Measurements from ENCODE around the gene STRADB. TPM values are rescaled to one million over a fixed set of nuclear protein-coding genes. Genes with fewer than 3 reads are reported as not detected.
"Not testable (repeated sequence)": the region's sequence is repeated elsewhere in the genome, so short reads cannot be mapped to it uniquely, and the experiment has no call there.

The STRADB gene
- total RNA-seq, 1 experiment from 2014 or later = 28.9 TPM

- ChIA-PET POLR2A (ENCODE audit: unreplicated experiment) (no interaction called here), CTCF (no interaction called here)
- Histone ChIP-seq H3K9me2 (replicated peaks; ENCODE audit: low read length) (no peaks in the 10 kb centered on the region), H3K79me2 (ENCODE audit: low read length) (0 out of 2 replicates have a peak, but pooled peaks cover 3% of the 10 kb centered on the region), H3K9ac (ENCODE audit: low read length) (no peak overlapping the region), H3K4me3 (ENCODE audit: low read length) (no peak overlapping the region), H2AFZ (ENCODE audit: low read length) (no peak overlapping the region), H3K4me2 (ENCODE audit: low read length) (no peak overlapping the region), H3K27ac (ENCODE audit: low read length) (no peak overlapping the region), H4K20me1 (ENCODE audit: low read length) (no peaks in the 10 kb centered on the region), H3K36me3 (ENCODE audit: low read depth, low read length) (no peaks in the 10 kb centered on the region; the same call in 1 of the 2 replicates), H3K9me3 (ENCODE audit: low read length) (no peaks in the 10 kb centered on the region), H3K4me1 (ENCODE audit: insufficient read depth, low read length) (no peaks in the 10 kb centered on the region), H3K27me3 (ENCODE audit: low read length) (no peaks in the 10 kb centered on the region), H3F3A (ENCODE audit: low read length, unreplicated experiment) (no peaks in the 10 kb centered on the region)
- intact Hi-C loops (cut with micrococcal nuclease) = no loop called here
- ATAC-seq (no peak), DNase-seq (no peak)
- TF ChIP-seq EZH2 (IDR thresholded peaks at IDR 0.05; ENCODE audit: low read length, unreplicated experiment) (no peak), CTCF (conservative IDR thresholded peaks at IDR 0.05; ENCODE audit: low read depth, low read length) (no peak), EZH2phosphoT487 (IDR thresholded peaks at IDR 0.05; ENCODE audit: borderline replicate concordance, low read length) (no peak)
- no TSS peak for BruUV-seq (replicated peaks)
Measured at GRCh38 chr2:201425952-201426351, 25.6 kb upstream of the STRADB start.

GRCh38 chr2:201428366-201428765 lies 23.2 kb upstream of the STRADB start:
- BruUV-seq (replicated peaks); ATAC-seq; H3K36me3 ChIP-seq (ENCODE audit: low read depth, low read length); H3F3A ChIP-seq (ENCODE audit: low read length, unreplicated experiment); intact Hi-C loops (cut with micrococcal nuclease); H4K20me1 ChIP-seq (ENCODE audit: low read length); H3K27me3 ChIP-seq (ENCODE audit: low read length); POLR2A ChIA-PET (ENCODE audit: unreplicated experiment); H3K4me3 ChIP-seq (ENCODE audit: low read length); DNase-seq; H2AFZ ChIP-seq (ENCODE audit: low read length); H3K27ac ChIP-seq (ENCODE audit: low read length); H3K9ac ChIP-seq (ENCODE audit: low read length); CTCF ChIA-PET; H3K4me2 ChIP-seq (ENCODE audit: low read length); H3K9me3 ChIP-seq (ENCODE audit: low read length); H3K9me2 ChIP-seq (replicated peaks; ENCODE audit: low read length): not testable (repeated sequence)
- H3K79me2 ChIP-seq (ENCODE audit: low read length) = peaks cover 16% of the 10 kb centered on the region
- peaks cover 17% of the 10 kb centered on the region for H3K4me1 ChIP-seq (ENCODE audit: insufficient read depth, low read length)

GRCh38 chr2:201429835-201430234 lies 21.7 kb upstream of the STRADB start:
- H3K9me3 ChIP-seq (ENCODE audit: low read length); intact Hi-C loops (cut with micrococcal nuclease); H3K9ac ChIP-seq (ENCODE audit: low read length); H3K27me3 ChIP-seq (ENCODE audit: low read length); ATAC-seq; H3K4me2 ChIP-seq (ENCODE audit: low read length); POLR2A ChIA-PET (ENCODE audit: unreplicated experiment); H3K9me2 ChIP-seq (replicated peaks; ENCODE audit: low read length); H3K36me3 ChIP-seq (ENCODE audit: low read depth, low read length); H3K27ac ChIP-seq (ENCODE audit: low read length); H2AFZ ChIP-seq (ENCODE audit: low read length); H3F3A ChIP-seq (ENCODE audit: low read length, unreplicated experiment); CTCF ChIA-PET; H4K20me1 ChIP-seq (ENCODE audit: low read length); H3K4me3 ChIP-seq (ENCODE audit: low read length); BruUV-seq (replicated peaks); DNase-seq: not testable (repeated sequence)
- Histone ChIP-seq H3K4me1 (ENCODE audit: insufficient read depth, low read length) (peaks cover 17% of the 10 kb centered on the region), H3K79me2 (ENCODE audit: low read length) (peaks cover 17% of the 10 kb centered on the region)

GRCh38 chr2:201430322-201430721 lies 21.2 kb upstream of the STRADB start:
- intact Hi-C loops (cut with micrococcal nuclease); CTCF ChIA-PET: not testable (repeated sequence)

More at GRCh38 chr2:201430322-201430721, 21.2 kb upstream of the STRADB start:
- H3F3A ChIP-seq (ENCODE audit: low read length, unreplicated experiment); H3K36me3 ChIP-seq (ENCODE audit: low read depth, low read length); DNase-seq; H2AFZ ChIP-seq (ENCODE audit: low read length); H3K9ac ChIP-seq (ENCODE audit: low read length); H3K4me2 ChIP-seq (ENCODE audit: low read length); H3K27ac ChIP-seq (ENCODE audit: low read length); BruUV-seq (replicated peaks); POLR2A ChIA-PET (ENCODE audit: unreplicated experiment); H3K4me3 ChIP-seq (ENCODE audit: low read length); ATAC-seq; H3K27me3 ChIP-seq (ENCODE audit: low read length); H3K9me2 ChIP-seq (replicated peaks; ENCODE audit: low read length); H4K20me1 ChIP-seq (ENCODE audit: low read length); H3K9me3 ChIP-seq (ENCODE audit: low read length): not testable (repeated sequence)
- peaks cover 17% of the 10 kb centered on the region for H3K4me1 ChIP-seq (ENCODE audit: insufficient read depth, low read length)
- peaks cover 17% of the 10 kb centered on the region for H3K79me2 ChIP-seq (ENCODE audit: low read length)

All from PC-3 (cell line).